IMR-90 (cell line): ENCODE measurements around the gene KLF2. TPM values are rescaled to one million over a fixed set of nuclear protein-coding genes. Genes with fewer than 3 reads are reported as not detected.

Experiments
- ATAC-seq: fragments of 200-7000 bp; cut with Tn5 transposase; 2 replicates; pipeline ENCODE4 v1.9.1; 2020; ENCODE audit warnings: low read depth, mild to moderate bottlenecking, moderate library complexity
- BruUV-seq: library from RNA; stranded (reverse); fragments of 400-500 nt; replicated peaks from 2 replicates; lab custom pipeline; 2021; lab: Mats Ljungman, UMichigan
- CTCF ChIA-PET: fragments of 300-600 bp; formaldehyde crosslinking; extraction: SDS; loops from one replicate; lab custom pipeline; 2021; ENCODE audit warnings: antibody characterized with exemption; lab: Yijun Ruan, JAX
- POLR2A ChIA-PET: fragments of 300-600 bp; sonication (Branson Sonifier 250); formaldehyde crosslinking; loops from one replicate; lab custom pipeline; 2022; ENCODE audit warnings: antibody characterized with exemption; ENCODE audit not compliant: unreplicated experiment; lab: Charles Lee
- DNase-seq: peaks from one replicate; pipeline ENCODE4 v3.0.0; 2013
- H2AFZ ChIP-seq: replicated peaks from 2 replicates; pipeline ENCODE3; 2013; ENCODE audit warnings: low read length, mild to moderate bottlenecking; ENCODE audit not compliant: poor library complexity
- H2AK5ac ChIP-seq: 2 replicates; pipeline ENCODE4 v1.6.1; 2013; ENCODE audit warnings: low read depth, low read length, inconsistent platforms
- H2AK9ac ChIP-seq: replicated peaks from 2 replicates; pipeline ENCODE3; 2013; ENCODE audit warnings: mild to moderate bottlenecking, low read depth, low read length, moderate library complexity; ENCODE audit not compliant: poor library complexity
- H2BK120ac ChIP-seq: 2 replicates; pipeline ENCODE4 v1.6.1; 2013; ENCODE audit warnings: low read depth, low read length, inconsistent platforms
- H2BK15ac ChIP-seq: 3 replicates; pipeline ENCODE4 v1.6.1; 2013; ENCODE audit warnings: low read depth, low read length, inconsistent platforms
- H2BK20ac ChIP-seq: 2 replicates; pipeline ENCODE4 v1.6.1; 2013; ENCODE audit warnings: low read depth, mild to moderate bottlenecking, inconsistent platforms, low read length, moderate library complexity
- H2BK5ac ChIP-seq: 2 replicates; pipeline ENCODE4 v1.6.1; 2013; ENCODE audit warnings: mild to moderate bottlenecking, low read depth, low read length, inconsistent platforms; ENCODE audit not compliant: poor library complexity, severe bottlenecking
- H3K14ac ChIP-seq: replicated peaks from 2 replicates; pipeline ENCODE4 v1.6.1; 2013; ENCODE audit warnings: low read depth, low read length, inconsistent platforms
- H3K18ac ChIP-seq: 2 replicates; pipeline ENCODE4 v1.6.1; 2013; ENCODE audit warnings: low read depth, low read length, control low read depth
- H3K23ac ChIP-seq: 2 replicates; pipeline ENCODE4 v1.6.1; 2013; ENCODE audit warnings: low read depth, low read length, inconsistent platforms
- H3K27ac ChIP-seq: 2 replicates; pipeline ENCODE4 v1.5.1; 2013; ENCODE audit warnings: mild to moderate bottlenecking, control low read depth, low read length; ENCODE audit not compliant: insufficient read depth
- H3K27me3 ChIP-seq: 2 replicates; pipeline ENCODE4 v1.6.1; 2013; ENCODE audit warnings: low read length; ENCODE audit not compliant: control insufficient read depth, insufficient read depth
- H3K36me3 ChIP-seq: 2 replicates; pipeline ENCODE4 v1.6.1; 2013; ENCODE audit warnings: low read length, mixed read lengths; ENCODE audit not compliant: control insufficient read depth, insufficient read depth
- H3K4ac ChIP-seq: 2 replicates; pipeline ENCODE4 v1.6.1; 2013; ENCODE audit warnings: low read depth, low read length, inconsistent platforms
- H3K4me1 ChIP-seq: 2 replicates; pipeline ENCODE4 v1.6.1; 2013; ENCODE audit warnings: low read length, mixed read lengths; ENCODE audit not compliant: control insufficient read depth, insufficient read depth
- H3K4me2 ChIP-seq: 2 replicates; pipeline ENCODE4 v1.6.1; 2013; ENCODE audit warnings: low read depth, mild to moderate bottlenecking, control low read depth, low read length, moderate library complexity
- H3K4me3 ChIP-seq: 2 replicates; pipeline ENCODE4 v1.5.1; 2013; ENCODE audit warnings: low read depth, mild to moderate bottlenecking, control low read depth, low read length, moderate library complexity; ENCODE audit not compliant: insufficient read depth
- H3K56ac ChIP-seq: 2 replicates; pipeline ENCODE4 v1.6.1; 2013; ENCODE audit warnings: low read length, inconsistent platforms; ENCODE audit not compliant: insufficient read depth; ENCODE audit errors: extremely low read depth
- H3K79me1 ChIP-seq, 2 experiments: 2 replicates each; pipeline ENCODE4 v1.6.1; 2013; ENCODE audit warnings: low read length in 2 of 2, inconsistent platforms in 1 of 2, low read depth in 1 of 2
- H3K9ac ChIP-seq: 2 replicates; pipeline ENCODE4 v1.6.1; 2013; ENCODE audit warnings: low read depth, low read length, control low read depth
- H3K9me1 ChIP-seq: 2 replicates; pipeline ENCODE4 v1.6.1; 2013; ENCODE audit warnings: low read length, inconsistent platforms; ENCODE audit not compliant: insufficient read depth
- H3K9me3 ChIP-seq: 2 replicates; pipeline ENCODE4 v1.6.1; 2013; ENCODE audit warnings: low read length; ENCODE audit not compliant: control insufficient read depth, insufficient read depth
- H4K20me1 ChIP-seq: 2 replicates; pipeline ENCODE4 v1.6.1; 2013; ENCODE audit warnings: low read length, inconsistent platforms; ENCODE audit not compliant: insufficient read depth
- H4K5ac ChIP-seq: 2 replicates; pipeline ENCODE4 v1.6.1; 2013; ENCODE audit warnings: mild to moderate bottlenecking, low read depth, low read length, control low read depth
- H4K8ac ChIP-seq, 2 experiments: 2 replicates each; pipeline ENCODE4 v1.6.1; 2013; ENCODE audit warnings: low read depth in 2 of 2, low read length in 2 of 2, control low read depth in 1 of 2, inconsistent platforms in 1 of 2
- H4K91ac ChIP-seq: 2 replicates; pipeline ENCODE4 v1.6.1; 2013; ENCODE audit warnings: low read depth, low read length, inconsistent platforms; ENCODE audit not compliant: insufficient read depth
- BHLHE40 ChIP-seq: fragments of 150-350 bp; IDR thresholded peaks from 2 replicates; pipeline ENCODE4 v1.6.1; 2016; ENCODE audit warnings: mild to moderate bottlenecking, low read depth, low read length
- CEBPB ChIP-seq: IDR thresholded peaks from 2 replicates; pipeline ENCODE4 v1.6.1; 2012; ENCODE audit warnings: low read depth, low read length, improper control_type of control experiment
- MAFK ChIP-seq: IDR thresholded peaks from 2 replicates; pipeline ENCODE4 v1.6.1; 2012; ENCODE audit warnings: low read depth, low read length, improper control_type of control experiment
- MAZ ChIP-seq: IDR thresholded peaks from 2 replicates; pipeline ENCODE4 v1.6.1; 2012; ENCODE audit warnings: low read depth, mild to moderate bottlenecking, low read length, improper control_type of control experiment, moderate library complexity, borderline replicate concordance
- MXI1 ChIP-seq: IDR thresholded peaks from 2 replicates; pipeline ENCODE4 v1.6.1; 2012; ENCODE audit warnings: low read depth, mild to moderate bottlenecking, low read length, moderate library complexity, borderline replicate concordance
- POLR2A ChIP-seq: IDR thresholded peaks from 2 replicates; pipeline ENCODE4 v1.6.1; 2012; ENCODE audit warnings: mild to moderate bottlenecking, low read depth, low read length
- RAD21 ChIP-seq: IDR thresholded peaks from 2 replicates; pipeline ENCODE4 v1.6.1; 2012; ENCODE audit warnings: low read length, improper control_type of control experiment
- SMC3 ChIP-seq: fragments of 150-350 bp; IDR thresholded peaks from 2 replicates; pipeline ENCODE4 v1.6.1; 2016; ENCODE audit warnings: low read depth, mild to moderate bottlenecking, antibody characterized with exemption, low read length, moderate library complexity
- WGBS, 2 experiments: methylation state at CpG; one replicate each; pipeline versions ENCODE4 v1.1.5 to v1.1.7; 2013; ENCODE audit warnings: missing lambda C conversion rate in 2 of 2; ENCODE audit not compliant: insufficient read length in 1 of 2; ENCODE audit errors: extremely low coverage in 2 of 2; 5-methylcytosine and 5-hydroxymethylcytosine counted together
- dilution Hi-C: fragments of 300-500 bp; cut with HindIII; formaldehyde crosslinking; loops from one replicate; pipeline ENCODE4 v1.14.3; 2018; ENCODE audit warnings: low sequenced_read_pairs; ENCODE audit not compliant: unreplicated experiment
- in situ Hi-C: fragments of 300-500 bp; cut with MboI; formaldehyde crosslinking; loops from 3 replicates; pipeline ENCODE4 v1.14.3; 2019; ENCODE audit warnings: low sequenced_read_pairs, inconsistent platforms, mixed read lengths
- intact Hi-C: fragments of 100-400 bp; cut with micrococcal nuclease; formaldehyde crosslinking; loops from 2 replicates; pipeline ENCODE4 v1.10.0; 2022
- polyA plus RNA-seq, 3 experiments: library from polyadenylated mRNA; depleted of rRNA; stranded (reverse); fragments of >200 nt; gene quantifications; 2 replicates each; pipeline ENCODE4 v1.2.3, GENCODE V29; 2012; ENCODE audit warnings: low replicate concordance in 1 of 3
- total RNA-seq: library from RNA; depleted of rRNA; stranded (reverse); fragments of >200 nt; gene quantifications from 2 replicates; pipeline ENCODE4 v1.2.3, GENCODE V29; 2012
- TF ChIP-seq, protein P1 (sequence below): fragments of 150-350 bp; IDR thresholded peaks from 2 replicates; pipeline ENCODE4 v1.6.1; 2016; ENCODE audit warnings: low read depth, mild to moderate bottlenecking, low read length, moderate library complexity, borderline replicate concordance
- TF ChIP-seq, protein P2 (sequence below): fragments of 150-350 bp; IDR thresholded peaks from 2 replicates; pipeline ENCODE4 v1.6.1; 2017; ENCODE audit warnings: mild to moderate bottlenecking, antibody characterized with exemption, low read length, low read depth

The KLF2 gene
- total and polyA plus RNA-seq, 2 of the 4 experiments (the other 2 are of a cell fraction), result 1.1 to 34.4 TPM

GRCh38 chr19:16319481-16319880, 5.1 kb upstream of the KLF2 start:
- no peak overlapping the region for H3K14ac ChIP-seq
- no peak for ATAC-seq
- H2AFZ ChIP-seq, result peak overlapping the region; percentile 18
- H3K9ac ChIP-seq, result no peak overlapping the region
- H4K20me1 ChIP-seq, result peaks cover 8% of the 10 kb centered on the region
- in situ Hi-C loops, result no loop called here
- H3K9me3 ChIP-seq, result no peaks in the 10 kb centered on the region
- peak overlapping the region; percentile 57; the same call in 1 of the 2 replicates for H2BK20ac ChIP-seq
- H3K79me1 ChIP-seq, result 0 out of 4 replicates have a peak, but pooled peaks cover 0 to 8% of the 10 kb centered on the region in 2 experiments
- no peak overlapping the region for H2BK5ac ChIP-seq
- H4K91ac ChIP-seq, result no peak overlapping the region
- H3K4me1 ChIP-seq, result peaks cover 14% of the 10 kb centered on the region
- H3K27ac ChIP-seq, result no peak overlapping the region
- H2BK15ac ChIP-seq, result 0 out of 3 replicates have a peak overlapping the region, but pooled peaks have one; percentile 28
- intact Hi-C loops, result loop anchor here (5.0 kb wide), 1 partner anchor 37 kb away; no protein-coding TSS in a partner anchor
- peak; percentile 49 for DNase-seq
- H2AK9ac ChIP-seq, result no peak overlapping the region
- H3K27me3 ChIP-seq, result no peaks in the 10 kb centered on the region
- H3K23ac ChIP-seq, result no peak overlapping the region
- no peak overlapping the region for H4K5ac ChIP-seq
- H4K8ac ChIP-seq, result no peak overlapping the region
- no TSS peak for BruUV-seq
- TF ChIP-seq, protein P1, sequence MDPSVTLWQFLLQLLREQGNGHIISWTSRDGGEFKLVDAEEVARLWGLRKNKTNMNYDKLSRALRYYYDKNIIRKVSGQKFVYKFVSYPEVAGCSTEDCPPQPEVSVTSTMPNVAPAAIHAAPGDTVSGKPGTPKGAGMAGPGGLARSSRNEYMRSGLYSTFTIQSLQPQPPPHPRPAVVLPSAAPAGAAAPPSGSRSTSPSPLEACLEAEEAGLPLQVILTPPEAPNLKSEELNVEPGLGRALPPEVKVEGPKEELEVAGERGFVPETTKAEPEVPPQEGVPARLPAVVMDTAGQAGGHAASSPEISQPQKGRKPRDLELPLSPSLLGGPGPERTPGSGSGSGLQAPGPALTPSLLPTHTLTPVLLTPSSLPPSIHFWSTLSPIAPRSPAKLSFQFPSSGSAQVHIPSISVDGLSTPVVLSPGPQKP, result no peak
- TF ChIP-seq BHLHE40 (no peak), RAD21 (no peak), SMC3 (no peak), MAZ (no peak), MAFK (no peak), CEBPB (no peak), MXI1 (no peak), POLR2A (no peak)
- TF ChIP-seq, protein P2, sequence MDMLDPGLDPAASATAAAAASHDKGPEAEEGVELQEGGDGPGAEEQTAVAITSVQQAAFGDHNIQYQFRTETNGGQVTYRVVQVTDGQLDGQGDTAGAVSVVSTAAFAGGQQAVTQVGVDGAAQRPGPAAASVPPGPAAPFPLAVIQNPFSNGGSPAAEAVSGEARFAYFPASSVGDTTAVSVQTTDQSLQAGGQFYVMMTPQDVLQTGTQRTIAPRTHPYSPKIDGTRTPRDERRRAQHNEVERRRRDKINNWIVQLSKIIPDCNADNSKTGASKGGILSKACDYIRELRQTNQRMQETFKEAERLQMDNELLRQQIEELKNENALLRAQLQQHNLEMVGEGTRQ, result no peak
- no peak overlapping the region for H3K4me2 ChIP-seq
- dilution Hi-C loops, result no loop called here
- peak overlapping the region; percentile 45; the same call in 1 of the 2 replicates for H2AK5ac ChIP-seq
- CTCF ChIA-PET, result no interaction called here
- no peak overlapping the region for H3K4me3 ChIP-seq
- POLR2A ChIA-PET, result interaction anchor here (0.6 kb wide), 1 partner anchor 76 kb away, joined by 3 read pairs; no protein-coding TSS in a partner anchor
- H2BK120ac ChIP-seq, result no peak overlapping the region
- H3K4ac ChIP-seq, result no peak overlapping the region
- 70% methylated on average over 5 of the region's 7 CpGs; no CpG with 5 or more reads in 1 of the 2 experiments for WGBS, 2 experiments
- no peak overlapping the region for H3K18ac ChIP-seq
- no peaks in the 10 kb centered on the region for H3K36me3 ChIP-seq
- H3K9me1 ChIP-seq, result peaks cover 6% of the 10 kb centered on the region
- H3K56ac ChIP-seq, result no peak overlapping the region
